Kidney tubule cell (primary cell): ENCODE measurements around the gene COL12A1.
A peak's percentile ranks its signal among the peaks of the same experiment; 100 is the strongest.

Source experiments
- DNase-seq: peaks from one replicate; pipeline ENCODE4 v3.0.0-alpha.2; 2018; ENCODE audit warnings: low spot score

The COL12A1 gene

DNA sequence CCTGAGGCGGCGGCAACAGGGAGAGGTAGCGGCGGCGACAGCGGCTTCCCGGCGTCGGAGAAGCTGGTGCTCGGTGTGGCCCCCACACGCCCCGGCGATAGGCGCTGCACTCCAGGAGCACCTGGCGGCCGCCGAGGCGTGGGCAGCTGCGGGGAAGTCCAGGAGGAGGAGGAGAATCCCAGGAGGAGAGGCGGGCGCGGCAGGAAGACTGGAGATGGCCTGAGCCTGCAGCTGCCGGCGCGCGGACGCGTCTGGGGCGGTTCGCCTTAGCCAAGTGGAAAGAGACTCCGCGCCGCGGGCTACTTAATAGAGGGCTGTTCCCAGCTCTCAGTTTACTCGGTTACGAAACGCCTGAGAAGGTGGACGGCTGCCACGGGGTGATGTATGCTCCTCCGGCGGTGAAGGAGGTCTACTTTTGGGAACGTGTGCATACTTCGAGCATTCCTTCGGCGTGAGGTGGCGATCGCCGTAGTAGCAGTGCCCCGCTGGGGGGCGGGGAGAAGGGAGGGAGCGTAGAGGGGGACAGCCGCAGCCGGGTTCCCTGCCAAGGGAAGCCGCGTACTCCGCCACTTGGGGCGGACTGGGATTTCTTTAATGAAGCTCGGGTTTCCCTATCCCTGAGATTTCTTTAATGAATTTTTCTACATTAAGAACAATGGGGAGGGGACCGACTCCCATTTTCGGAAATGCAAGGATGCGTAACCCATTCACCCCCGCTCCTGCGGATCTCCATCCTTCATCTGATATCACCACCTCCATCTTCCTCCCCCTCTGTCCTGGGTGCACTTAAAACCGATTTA, at the start of gene COL12A1:
TSS of gene COL12A1 (minus strand) at position 278 of the 800 bp plus-strand sequence. CDS start 3,261 bp downstream, outside the sequence.
- peak; percentile 97 for DNase-seq

- no peak for DNase-seq
These were observed 44.7 kb upstream of the COL12A1 start for GRCh38 chr6:75250552-75250951.

DNA sequence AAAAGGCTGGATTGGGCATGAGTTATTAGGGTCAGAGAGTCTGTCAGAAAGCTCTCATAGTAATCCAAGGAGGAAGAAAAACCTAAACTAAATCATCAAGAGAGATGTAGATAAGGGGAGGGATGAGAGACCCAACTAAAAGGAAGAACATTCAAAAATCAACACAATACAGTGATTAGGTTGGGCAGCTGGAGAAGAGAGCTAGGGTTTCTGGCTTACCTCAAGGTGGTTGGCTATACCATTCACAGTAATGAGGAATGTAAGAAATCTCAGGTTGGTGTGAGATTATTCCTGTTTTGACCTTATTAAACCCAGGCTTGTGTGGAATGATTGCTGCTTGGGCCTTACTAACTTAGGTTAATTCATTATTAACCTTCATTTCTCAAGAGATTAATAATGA, 44.0 kb upstream of the COL12A1 start:
- no peak for DNase-seq

- no peak for DNase-seq
These were observed 40.5 kb upstream of the COL12A1 start for GRCh38 chr6:75246386-75246785.

- no peak for DNase-seq
These were observed 38.3 kb upstream of the COL12A1 start for GRCh38 chr6:75244063-75244584.

DNA sequence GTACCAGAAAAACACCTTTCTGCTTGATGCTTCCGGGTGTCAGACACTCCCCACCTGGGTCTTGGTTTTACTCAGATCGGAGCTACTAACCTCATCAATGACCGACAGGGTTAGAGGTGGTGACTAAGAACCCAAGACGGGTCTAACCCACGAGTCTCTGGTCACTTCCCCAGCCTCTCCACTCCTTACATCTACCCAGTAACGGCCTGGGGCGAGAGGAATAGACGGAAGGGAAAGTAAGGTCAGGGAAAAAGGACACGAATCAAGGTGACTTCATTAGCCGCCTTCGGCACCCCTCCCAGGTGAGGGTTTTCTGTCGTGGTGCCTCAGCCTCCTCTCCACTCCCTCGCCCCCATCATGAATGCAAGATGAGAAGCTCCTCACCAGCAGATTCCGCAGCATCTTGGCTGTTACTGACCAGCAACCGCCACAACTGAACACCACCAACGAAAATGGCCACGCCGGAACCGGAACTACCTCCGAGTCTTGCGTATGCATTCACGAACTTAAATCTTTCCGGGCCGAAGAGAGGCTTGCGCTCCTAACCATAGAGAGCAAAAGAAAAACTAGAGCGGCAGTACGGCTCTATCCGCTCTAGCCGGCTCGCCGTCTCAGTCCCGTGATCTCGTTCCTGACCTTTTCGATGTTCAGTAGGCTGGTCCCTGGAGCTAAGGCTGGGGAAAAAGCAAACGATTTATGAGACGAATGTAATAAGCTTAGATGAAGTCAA, 37.6 kb upstream of the COL12A1 start, which contains the start of gene COX7A2:
TSS of gene COX7A2 (minus strand) at position 469 of the 730 bp plus-strand sequence. CDS start at position 402, 67 bp downstream.
- DNase-seq = peak; percentile 98

DNA sequence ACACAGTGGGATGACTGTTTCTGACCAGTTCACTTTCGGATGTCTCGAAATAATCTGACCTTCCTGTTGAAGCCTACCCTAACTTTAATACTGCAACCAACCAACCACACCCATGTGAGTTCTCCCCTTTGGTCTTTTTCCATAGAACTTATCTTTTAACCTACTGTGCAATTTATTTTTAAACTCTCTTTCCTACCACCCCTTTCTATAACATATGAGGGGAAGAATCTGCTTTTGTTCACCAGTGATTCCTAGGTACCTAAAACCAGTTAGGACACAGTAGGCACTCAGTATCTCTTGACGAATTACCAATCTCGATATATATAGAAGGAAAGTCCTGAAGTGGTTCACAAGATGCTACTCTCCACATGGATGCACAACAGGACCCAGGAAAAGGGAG, 30.8 kb upstream of the COL12A1 start:
- DNase-seq = no peak

GRCh38 chr6:75235271-75235670, 29.4 kb upstream of the COL12A1 start:
- DNase-seq = no peak

GRCh38 chr6:75234126-75234865, 28.4 kb upstream of the COL12A1 start:
- no peak for DNase-seq

GRCh38 chr6:75233092-75233615, 27.3 kb upstream of the COL12A1 start:
- no peak for DNase-seq

GRCh38 chr6:75230484-75231325, 24.9 kb upstream of the COL12A1 start:
- peak; percentile 54 for DNase-seq

GRCh38 chr6:75224303-75224926, 18.6 kb upstream of the COL12A1 start:
- DNase-seq = no peak

DNA sequence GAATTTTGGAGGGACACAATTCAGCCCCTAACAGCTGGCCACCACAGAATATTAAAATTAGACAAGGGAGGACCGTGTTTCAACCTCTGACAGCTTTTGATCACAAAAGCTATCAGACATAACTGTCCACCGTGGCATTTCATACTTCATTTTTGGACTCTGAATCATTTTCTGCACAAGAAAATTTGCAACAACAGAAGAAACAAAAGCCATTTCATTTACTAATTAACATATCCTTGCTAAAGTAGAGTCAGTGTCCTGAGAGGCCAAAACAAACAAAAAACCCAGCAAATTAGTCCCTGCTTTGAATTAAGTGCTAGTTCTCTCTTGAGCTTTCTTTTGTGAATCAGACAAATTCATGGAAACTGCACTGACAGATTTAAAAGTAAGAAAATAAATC, 17.6 kb upstream of the COL12A1 start:
- DNase-seq = no peak

- DNase-seq = no peak
These were observed 16.4 kb upstream of the COL12A1 start for GRCh38 chr6:75222261-75222660.

DNA sequence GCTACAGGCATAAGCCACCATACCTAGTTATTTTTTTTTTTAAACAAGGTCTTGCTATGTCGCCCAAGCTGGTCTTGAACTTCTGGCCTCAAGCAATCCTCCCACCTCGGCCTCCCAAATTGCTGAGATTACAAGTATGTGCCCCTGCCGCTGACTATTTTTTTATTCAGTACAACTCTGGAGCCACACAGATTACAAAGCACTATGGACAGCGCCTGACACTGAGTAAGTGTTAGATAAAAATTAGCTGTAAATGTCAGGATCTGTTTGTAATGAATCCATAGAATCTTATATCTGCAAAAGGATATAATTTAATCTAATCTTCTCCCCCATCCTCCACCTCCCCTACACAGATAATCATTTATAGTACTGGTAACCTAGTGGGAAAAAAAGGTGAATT, 15.3 kb upstream of the COL12A1 start:
- no peak for DNase-seq

GRCh38 chr6:75220357-75220756, 14.5 kb upstream of the COL12A1 start:
- DNase-seq = no peak

- DNase-seq = no peak
These were observed 13.4 kb upstream of the COL12A1 start for GRCh38 chr6:75219263-75219662.

DNA sequence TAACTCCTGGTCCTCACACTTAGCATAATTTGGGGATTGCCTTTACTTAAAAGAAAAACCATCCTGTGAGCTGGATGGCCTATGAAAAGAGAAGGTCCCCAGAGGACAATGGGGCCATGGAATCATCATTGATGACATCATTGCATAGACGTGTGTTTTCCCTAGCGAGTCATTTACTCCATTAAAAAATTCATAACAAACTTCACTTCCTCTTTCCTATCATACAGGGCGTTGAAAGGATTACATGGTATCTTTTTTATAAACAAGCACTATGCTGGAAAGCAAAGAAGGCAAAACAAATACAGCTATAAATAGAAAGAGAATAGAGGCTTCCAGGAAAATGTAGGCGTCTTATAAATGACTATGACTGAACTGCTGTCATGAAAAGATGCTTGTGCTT, 11.3 kb upstream of the COL12A1 start:
- peak; percentile 66 for DNase-seq

DNA sequence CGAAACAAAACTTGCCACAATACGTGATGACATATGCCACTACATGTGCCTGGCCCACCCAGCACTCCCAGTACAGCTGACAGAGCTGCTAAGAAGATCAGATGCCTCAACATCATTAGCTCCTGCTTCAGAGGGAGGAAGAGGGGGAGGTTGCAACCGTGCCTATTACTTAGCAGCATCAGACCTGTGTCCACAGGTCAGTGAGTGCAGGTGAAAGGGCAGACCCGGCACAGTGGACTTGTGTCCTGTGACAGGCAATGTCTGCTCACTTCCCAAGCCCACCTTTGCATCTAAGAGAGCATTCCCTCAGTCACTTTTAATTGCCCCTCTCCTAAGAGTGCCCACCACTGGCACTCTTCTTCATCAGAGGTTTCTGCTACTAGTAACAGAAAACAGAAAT, 9.4 kb upstream of the COL12A1 start:
- DNase-seq = no peak

- no peak for DNase-seq
These were observed 7.9 kb upstream of the COL12A1 start for GRCh38 chr6:75213732-75214131.

GRCh38 chr6:75213112-75213511, 7.3 kb upstream of the COL12A1 start:
- peak; percentile 19 for DNase-seq
